Measurements from ENCODE around the gene KLK7. TPM values are rescaled to one million over a fixed set of nuclear protein-coding genes. Genes with fewer than 3 reads are reported as not detected.
A peak's percentile ranks its signal among the peaks of the same experiment; 100 is the strongest.
"Not testable (repeated sequence)": the region's sequence is repeated elsewhere in the genome, so short reads cannot be mapped to it uniquely, and the experiment has no call there.

Gene KLK7
- total RNA-seq, 8 experiments from 2014 or later: 0.13 TPM; not detected in 7

DNA sequence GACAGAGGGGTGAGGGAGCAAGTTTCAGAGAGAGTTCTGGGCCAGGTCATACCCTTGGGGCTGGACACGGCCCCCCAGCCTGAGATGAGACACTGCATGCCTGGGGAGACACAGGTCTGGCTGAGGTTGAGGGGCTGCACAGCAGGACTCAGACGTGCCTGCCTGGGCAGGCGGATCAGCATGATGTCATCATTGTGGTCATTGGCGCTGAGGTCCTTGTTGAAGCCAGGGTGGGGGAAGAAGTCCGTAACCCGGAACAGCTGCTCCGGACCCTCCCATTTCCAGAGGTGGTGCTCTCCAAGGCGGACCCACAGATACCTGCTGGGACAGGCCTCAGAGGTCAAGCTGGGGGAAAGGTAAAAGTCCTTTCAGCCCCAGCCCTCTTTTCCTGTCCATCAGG lies 22.7 kb upstream of the KLK7 start:
- Histone ChIP-seq H3K4me1 (replicated peaks in 1 of 2) (no peaks in the 10 kb centered on the region), H3K4me3 (no peak overlapping the region), H3K27ac (no peak overlapping the region)
- 0 to 71% (median 52%) methylated on average over 1 to 7 of the region's 8 CpGs; no CpG with 5 or more reads in 3 of the 10 experiments for WGBS, 10 experiments
- in situ Hi-C loops (cut with MboI; ENCODE audit: low pct_unique_long_range_greater_than_20kb in 2 of 9, low sequenced_read_pairs in 9 of 9, unreplicated experiment in 9 of 9): no loop called here
- ATAC-seq (replicated peaks in 6 of 8): no peak

DNA sequence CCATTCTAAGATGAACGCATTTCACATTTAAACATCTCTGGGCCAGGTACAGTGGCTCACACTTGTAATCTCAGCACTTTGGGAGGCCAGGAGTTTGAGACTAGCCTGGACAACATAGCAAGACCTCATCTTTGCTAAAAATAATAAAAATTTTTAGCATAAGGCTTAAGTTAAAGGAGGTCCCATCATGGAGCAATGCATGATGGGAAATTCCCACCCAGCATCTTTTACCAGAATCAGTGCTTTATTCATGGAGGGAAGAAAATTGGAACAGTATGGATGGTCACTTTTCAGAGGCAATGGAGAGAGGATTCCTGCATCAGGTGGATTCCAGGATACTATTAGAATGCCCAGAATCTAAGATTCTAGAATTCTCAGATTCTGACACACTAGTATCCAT lies 21.5 kb upstream of the KLK7 start:
- H3K4me3 ChIP-seq: no peak overlapping the region
- no peak for ATAC-seq (replicated peaks in 6 of 8)
- WGBS, 10 experiments: 0 to 100% (median 71%) methylated on average over 1 of the region's 1 CpG; no CpG with 5 or more reads in 4 of the 10 experiments
- H3K27ac ChIP-seq: no peak overlapping the region
- in situ Hi-C loops (cut with MboI; ENCODE audit: low pct_unique_long_range_greater_than_20kb in 2 of 9, low sequenced_read_pairs in 9 of 9, unreplicated experiment in 9 of 9): no loop called here
- no peaks in the 10 kb centered on the region for H3K4me1 ChIP-seq (replicated peaks in 1 of 2)

DNA sequence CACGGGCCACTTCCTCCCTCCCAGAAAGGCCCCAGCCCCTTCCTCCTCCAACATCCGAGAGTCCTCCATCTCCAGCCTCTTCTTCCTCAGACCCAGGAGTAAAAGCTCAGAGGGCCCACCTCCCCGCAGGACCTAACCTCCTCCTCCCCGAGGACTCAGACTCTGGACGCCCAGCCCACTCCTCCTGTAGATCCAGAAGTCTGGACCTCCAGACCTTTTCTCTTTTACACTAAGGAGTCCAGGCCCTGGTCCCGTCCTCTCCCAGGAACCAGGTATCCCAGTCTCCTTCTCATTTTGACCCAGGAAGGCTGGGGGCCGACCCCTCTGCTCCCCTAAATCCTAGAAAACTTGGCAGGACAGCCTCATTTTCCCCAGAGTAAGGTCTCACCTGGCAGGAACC lies 19.6 kb upstream of the KLK7 start:
- ATAC-seq (replicated peaks in 6 of 8): no peak
- Histone ChIP-seq H3K4me1 (replicated peaks in 1 of 2) (no peaks in the 10 kb centered on the region), H3K4me3 (no peak overlapping the region), H3K27ac (no peak overlapping the region)
- in situ Hi-C loops (cut with MboI; ENCODE audit: low pct_unique_long_range_greater_than_20kb in 2 of 9, low sequenced_read_pairs in 9 of 9, unreplicated experiment in 9 of 9): no loop called here
- 27 to 80% (median 69%) methylated on average over 1 to 5 of the region's 7 CpGs; no CpG with 5 or more reads in 6 of the 10 experiments for WGBS, 10 experiments

DNA sequence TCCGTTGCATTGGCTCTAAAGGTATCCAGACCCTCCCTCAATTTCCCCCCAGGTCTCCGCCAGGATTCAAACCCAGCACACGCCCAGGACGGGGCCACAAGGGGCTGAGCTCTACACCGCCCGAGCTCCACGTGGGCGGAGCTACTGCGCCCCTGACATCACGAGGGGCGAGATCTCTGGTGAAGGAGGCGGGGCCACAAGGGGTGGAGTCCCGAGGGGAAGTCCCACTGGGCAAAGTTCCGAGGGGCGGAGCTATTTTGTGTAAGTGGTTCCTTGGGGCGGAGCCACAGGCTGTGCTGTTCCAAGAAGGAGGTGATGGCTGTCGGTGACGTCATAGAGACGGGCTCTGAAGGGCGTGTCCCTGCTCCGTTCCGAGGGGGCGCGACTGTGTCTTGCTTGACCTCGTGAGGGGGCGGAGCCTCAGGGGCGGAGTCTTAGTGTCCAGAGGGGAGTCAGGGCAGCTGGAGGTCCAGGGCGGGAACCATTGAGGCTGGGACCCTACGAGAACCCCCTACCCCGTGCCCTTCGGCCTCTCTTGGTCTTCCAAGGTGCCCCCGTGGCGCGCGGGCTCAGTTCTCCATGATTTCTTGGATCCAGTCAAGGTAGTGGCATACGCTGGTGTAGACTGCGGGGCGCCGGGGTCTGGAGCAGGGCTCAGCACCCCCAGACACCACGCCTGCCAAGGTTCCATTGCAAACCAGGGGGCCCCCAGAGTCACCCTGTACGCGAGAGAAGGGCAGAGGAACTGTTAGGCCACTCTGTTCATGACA lies 19.0 kb upstream of the KLK7 start:
- in situ Hi-C loops (cut with MboI; ENCODE audit: low pct_unique_long_range_greater_than_20kb in 2 of 9, low sequenced_read_pairs in 9 of 9, unreplicated experiment in 9 of 9): no loop called here
- peak in 2 of 8 experiments; percentile 23 to 52 for ATAC-seq (replicated peaks in 6 of 8)
- H3K4me1 ChIP-seq (replicated peaks in 1 of 2): no peaks in the 10 kb centered on the region
- no peak overlapping the region for H3K4me3 ChIP-seq
- no peak overlapping the region for H3K27ac ChIP-seq
- 73 to 100% (median 86%) methylated on average over 2 to 4 of the region's 42 CpGs; no CpG with 5 or more reads in 6 of the 10 experiments for WGBS, 10 experiments

DNA sequence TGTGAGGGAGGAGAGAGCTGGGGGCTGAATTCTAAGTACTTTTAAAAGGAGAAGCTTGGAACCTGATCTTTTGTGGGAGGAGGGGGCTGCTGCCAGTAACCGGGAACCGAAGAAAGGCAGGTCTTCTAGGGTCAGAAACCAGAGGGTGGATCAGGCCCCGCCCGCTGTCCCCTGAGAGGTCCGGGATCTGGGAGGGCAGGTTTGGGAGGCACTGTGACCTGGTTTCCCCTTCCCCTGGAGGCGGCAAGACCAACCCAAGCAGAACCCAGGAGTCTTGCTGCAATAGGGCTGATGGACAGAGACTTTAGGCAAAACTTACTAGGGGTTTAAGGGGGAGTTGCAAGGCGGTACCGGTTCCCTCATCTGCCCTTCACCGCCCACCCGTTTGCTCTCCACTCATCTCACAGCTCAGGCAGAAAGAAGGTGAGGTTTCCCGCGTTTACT lies 18.4 kb upstream of the KLK7 start:
- in situ Hi-C loops (cut with MboI; ENCODE audit: low pct_unique_long_range_greater_than_20kb in 2 of 9, low sequenced_read_pairs in 9 of 9, unreplicated experiment in 9 of 9): no loop called here
- Histone ChIP-seq H3K27ac (no peak overlapping the region), H3K4me3 (no peak overlapping the region), H3K4me1 (replicated peaks in 1 of 2) (no peaks in the 10 kb centered on the region)
- 72 to 100% (median 83%) methylated on average over 2 to 4 of the region's 12 CpGs; no CpG with 5 or more reads in 6 of the 10 experiments for WGBS, 10 experiments
- no peak for ATAC-seq (replicated peaks in 6 of 8)

DNA sequence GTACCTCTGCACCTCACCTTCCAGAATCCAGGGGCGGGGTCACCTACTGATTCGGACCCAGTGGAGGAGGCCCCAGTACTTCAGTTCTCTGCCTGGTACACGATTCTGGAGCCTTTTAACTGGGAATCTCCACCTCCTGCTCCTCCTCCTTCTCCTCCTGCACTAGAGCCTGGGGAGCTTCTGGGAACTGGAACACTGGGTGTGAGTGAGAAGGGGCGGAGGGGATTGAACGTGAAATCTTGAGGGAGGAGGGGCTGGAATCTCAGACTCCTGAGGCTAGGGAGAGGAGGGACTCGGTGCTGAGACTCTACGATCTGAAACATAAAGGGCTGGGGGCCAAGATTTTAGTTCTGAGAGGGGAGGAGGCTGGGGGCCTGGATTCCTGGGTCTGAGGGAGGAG lies 17.8 kb upstream of the KLK7 start, which contains the start of gene KLK8:
Gene KLK8, minus strand, starts transcription at position 90 of the 400 bp plus-strand sequence. CDS start 437 bp downstream, outside the sequence.
- no CpG with 5 or more reads among the region's 7 CpGs for WGBS, 10 experiments
- Histone ChIP-seq H3K4me3 (no peak within 1 kb of the TSS), H3K27ac (no peak within 1 kb of the TSS), H3K4me1 (replicated peaks in 1 of 2) (no peaks in the 10 kb centered on the region)
- in situ Hi-C loops (cut with MboI; ENCODE audit: low pct_unique_long_range_greater_than_20kb in 2 of 9, low sequenced_read_pairs in 9 of 9, unreplicated experiment in 9 of 9): no loop called here
- ATAC-seq (replicated peaks in 6 of 8): peak in 2 of 8 experiments; percentile 31 to 77

DNA sequence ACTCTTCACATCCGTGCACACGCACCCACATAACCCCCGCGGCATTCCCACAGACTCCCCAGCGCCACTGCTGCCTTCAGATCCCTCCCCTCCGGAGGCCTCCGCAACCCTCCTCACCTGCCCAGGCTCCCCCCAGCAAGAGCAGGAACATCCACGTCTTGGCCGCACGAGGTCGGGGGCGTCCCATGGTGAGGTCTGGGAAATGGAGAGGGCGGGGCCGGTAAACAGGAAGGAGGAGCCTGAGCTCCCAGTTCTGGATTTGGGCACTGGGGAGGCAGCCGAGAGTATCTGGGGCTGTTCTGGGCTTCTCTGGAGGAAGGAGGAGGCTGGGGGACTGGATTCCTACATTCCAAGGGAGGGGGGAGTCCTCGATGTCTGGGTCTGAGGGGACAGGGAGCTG lies 17.3 kb upstream of the KLK7 start:
- Histone ChIP-seq H3K4me3 (no peak overlapping the region), H3K27ac (no peak overlapping the region), H3K4me1 (replicated peaks in 1 of 2) (no peaks in the 10 kb centered on the region)
- WGBS, 10 experiments: 0 to 100% methylated on average over 1 to 4 of the region's 16 CpGs; no CpG with 5 or more reads in 8 of the 10 experiments
- ATAC-seq (replicated peaks in 6 of 8): peak in 1 of 8 experiments; percentile 58
- in situ Hi-C loops (cut with MboI; ENCODE audit: low pct_unique_long_range_greater_than_20kb in 2 of 9, low sequenced_read_pairs in 9 of 9, unreplicated experiment in 9 of 9): no loop called here

DNA sequence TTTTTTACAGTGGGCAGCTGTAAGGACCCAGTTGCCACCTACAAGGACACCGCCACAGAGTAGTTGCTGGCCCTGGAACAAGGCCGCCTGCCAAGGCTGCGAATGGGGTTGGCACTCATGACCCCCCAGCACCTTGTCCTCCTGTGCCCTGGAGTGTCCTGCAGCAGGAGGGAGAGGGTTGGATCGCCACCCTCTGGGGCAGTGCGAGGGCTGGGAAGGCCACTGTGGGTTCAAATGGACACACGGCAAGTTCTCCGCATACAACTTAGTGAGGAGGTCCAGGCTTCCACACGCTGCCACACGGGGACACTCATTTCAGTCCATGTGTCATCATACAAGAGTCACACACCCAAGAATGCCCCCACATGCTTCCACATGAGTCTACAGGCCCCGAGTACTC lies 16.7 kb upstream of the KLK7 start:
- in situ Hi-C loops (cut with MboI; ENCODE audit: low pct_unique_long_range_greater_than_20kb in 2 of 9, low sequenced_read_pairs in 9 of 9, unreplicated experiment in 9 of 9): no loop called here
- ATAC-seq (replicated peaks in 6 of 8): no peak
- WGBS, 10 experiments: 81 to 94% (median 86%) methylated on average over 2 to 5 of the region's 10 CpGs; no CpG with 5 or more reads in 7 of the 10 experiments

DNA sequence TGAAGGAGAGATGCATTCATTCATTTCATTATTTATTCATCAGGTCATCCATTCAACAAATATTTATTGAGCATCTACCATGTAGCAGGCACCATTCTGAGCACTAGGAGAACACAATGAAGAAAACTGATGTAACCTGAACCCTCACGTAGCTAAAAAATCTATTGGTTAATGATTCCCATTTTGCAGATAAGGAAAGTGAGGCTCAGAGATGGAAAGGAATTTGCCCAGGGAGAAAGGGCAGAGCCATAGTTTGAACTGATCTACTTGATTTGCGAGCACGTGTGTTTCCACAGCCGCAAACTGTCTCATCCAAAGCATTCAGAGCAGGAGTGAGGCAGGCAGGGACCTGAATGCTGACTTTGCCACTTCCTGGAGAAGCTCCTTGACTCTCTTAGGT lies 15.0 kb upstream of the KLK7 start:
- Histone ChIP-seq H3K4me1 (replicated peaks in 1 of 2) (no peaks in the 10 kb centered on the region), H3K4me3 (no peak overlapping the region), H3K27ac (no peak overlapping the region)
- 30 to 100% (median 69%) methylated on average over 1 to 4 of the region's 4 CpGs; no CpG with 5 or more reads in 2 of the 10 experiments for WGBS, 10 experiments
- ATAC-seq (replicated peaks in 6 of 8): no peak
- in situ Hi-C loops (cut with MboI; ENCODE audit: low pct_unique_long_range_greater_than_20kb in 2 of 9, low sequenced_read_pairs in 9 of 9, unreplicated experiment in 9 of 9): no loop called here

More for the DNA sequence above, 16.7 kb upstream of the KLK7 start:
- H3K4me3 ChIP-seq: no peak overlapping the region
- no peaks in the 10 kb centered on the region for H3K4me1 ChIP-seq (replicated peaks in 1 of 2)
- H3K27ac ChIP-seq: no peak overlapping the region

DNA sequence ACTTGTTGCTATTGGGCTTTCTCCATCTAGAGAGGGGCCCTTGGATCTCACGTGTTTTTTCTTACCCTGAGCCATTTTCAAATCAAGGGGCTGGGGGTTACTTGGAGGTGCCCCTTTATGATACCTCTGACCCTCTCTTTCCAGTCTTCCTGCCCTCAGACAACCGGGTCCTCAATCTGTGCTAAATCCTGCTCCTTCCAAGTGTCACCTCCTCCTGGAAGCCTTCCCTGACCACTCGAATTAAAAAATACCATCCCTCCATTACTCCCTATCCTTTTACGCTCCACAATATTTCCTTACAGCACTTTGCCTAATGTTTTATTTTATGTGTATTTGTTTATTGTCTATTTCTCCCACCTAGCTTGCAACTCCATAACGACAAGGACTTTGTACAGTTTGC lies 14.3 kb upstream of the KLK7 start:
- 10 to 90% (median 47%) methylated on average over 1 to 5 of the region's 5 CpGs for WGBS, 10 experiments
- Histone ChIP-seq H3K27ac (no peak overlapping the region), H3K4me3 (no peak overlapping the region), H3K4me1 (replicated peaks in 1 of 2) (no peaks in the 10 kb centered on the region)
- no peak for ATAC-seq (replicated peaks in 6 of 8)
- in situ Hi-C loops (cut with MboI; ENCODE audit: low pct_unique_long_range_greater_than_20kb in 2 of 9, low sequenced_read_pairs in 9 of 9, unreplicated experiment in 9 of 9): no loop called here

DNA sequence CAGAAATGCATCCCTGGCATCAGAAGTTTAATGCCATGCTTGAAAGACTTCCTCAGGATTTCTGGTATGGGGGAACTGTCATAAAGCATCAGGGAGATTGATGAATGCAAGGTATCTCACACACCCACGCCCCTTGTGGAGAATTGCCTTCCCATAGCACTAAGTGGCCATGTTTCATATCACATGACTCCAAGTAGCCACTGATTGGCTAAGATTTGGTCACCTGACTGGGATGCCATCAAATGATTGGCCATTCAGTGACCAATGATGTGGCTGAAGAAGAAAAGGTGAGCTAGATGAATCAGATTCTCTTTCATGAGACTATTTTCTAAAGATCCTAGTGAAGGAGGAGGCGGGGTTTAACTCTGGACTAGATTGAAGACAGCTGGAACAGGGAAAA lies 10.4 kb upstream of the KLK7 start:
- in situ Hi-C loops (cut with MboI; ENCODE audit: low pct_unique_long_range_greater_than_20kb in 2 of 9, low sequenced_read_pairs in 9 of 9, unreplicated experiment in 9 of 9): no loop called here
- WGBS, 10 experiments: 0 to 100% (median 32%) methylated on average over 1 to 2 of the region's 2 CpGs; no CpG with 5 or more reads in 4 of the 10 experiments

DNA sequence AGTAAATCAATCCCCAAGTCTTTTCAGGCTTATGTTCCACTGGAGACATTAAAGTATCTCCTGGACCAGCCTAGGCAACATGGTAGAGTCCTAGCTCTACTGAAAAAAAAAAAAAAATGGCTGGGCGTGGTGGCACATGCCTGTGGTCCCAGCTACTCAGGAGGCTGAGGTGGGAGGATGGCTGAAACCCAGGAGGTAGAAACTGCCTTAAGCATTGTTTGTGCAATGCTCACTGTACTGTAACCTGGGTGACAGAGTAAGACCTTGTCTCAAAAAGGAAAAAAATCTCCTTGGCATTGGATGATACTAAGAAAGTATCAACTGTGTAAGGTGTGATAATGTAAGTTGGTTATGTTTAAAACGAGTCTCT lies 8.9 kb upstream of the KLK7 start:
- in situ Hi-C loops (cut with MboI; ENCODE audit: low pct_unique_long_range_greater_than_20kb in 2 of 9, low sequenced_read_pairs in 9 of 9, unreplicated experiment in 9 of 9): no loop called here
- H3K27ac ChIP-seq: no peak overlapping the region
- no peak overlapping the region for H3K4me3 ChIP-seq
- ATAC-seq (replicated peaks in 6 of 8): no peak
- no peaks in the 10 kb centered on the region for H3K4me1 ChIP-seq (replicated peaks in 1 of 2)
- 0 to 83% (median 25%) methylated on average over 1 to 2 of the region's 2 CpGs; no CpG with 5 or more reads in 1 of the 10 experiments for WGBS, 10 experiments

More for the DNA sequence above, 10.4 kb upstream of the KLK7 start:
- ATAC-seq (replicated peaks in 6 of 8): peak in 2 of 8 experiments; percentile 19 to 69
- Histone ChIP-seq H3K4me1 (replicated peaks in 1 of 2) (no peaks in the 10 kb centered on the region), H3K4me3 (no peak overlapping the region), H3K27ac (no peak overlapping the region)

DNA sequence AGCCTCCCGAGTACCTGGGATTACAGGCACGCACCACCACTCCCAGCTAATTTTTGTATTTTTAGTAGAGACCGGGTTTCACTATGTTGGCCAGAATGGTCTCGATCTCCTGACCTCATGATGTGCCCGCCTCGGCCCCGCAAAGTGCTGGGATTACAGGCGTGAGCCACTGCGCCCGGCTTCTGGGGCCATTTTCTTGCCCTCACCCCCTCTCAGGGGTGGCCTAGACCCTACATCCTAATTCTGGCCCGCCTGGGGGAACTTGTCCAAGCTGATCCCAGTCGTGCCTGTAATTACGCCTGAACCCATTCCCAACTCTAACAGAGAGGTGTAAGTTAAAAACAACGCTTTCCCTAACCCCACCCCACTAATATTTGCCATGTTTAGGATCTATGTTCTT lies 699 bp upstream of the KLK7 start:
- in situ Hi-C loops (cut with MboI; ENCODE audit: low pct_unique_long_range_greater_than_20kb in 2 of 9, low sequenced_read_pairs in 9 of 9, unreplicated experiment in 9 of 9); H3K4me1 ChIP-seq (replicated peaks in 1 of 2); H3K27ac ChIP-seq; ATAC-seq (replicated peaks in 6 of 8); H3K4me3 ChIP-seq: not testable (repeated sequence)
- 44 to 100% (median 77%) methylated on average over 1 to 8 of the region's 14 CpGs; no CpG with 5 or more reads in 1 of the 10 experiments for whole genome bisulfite sequencing, 10 experiments

DNA sequence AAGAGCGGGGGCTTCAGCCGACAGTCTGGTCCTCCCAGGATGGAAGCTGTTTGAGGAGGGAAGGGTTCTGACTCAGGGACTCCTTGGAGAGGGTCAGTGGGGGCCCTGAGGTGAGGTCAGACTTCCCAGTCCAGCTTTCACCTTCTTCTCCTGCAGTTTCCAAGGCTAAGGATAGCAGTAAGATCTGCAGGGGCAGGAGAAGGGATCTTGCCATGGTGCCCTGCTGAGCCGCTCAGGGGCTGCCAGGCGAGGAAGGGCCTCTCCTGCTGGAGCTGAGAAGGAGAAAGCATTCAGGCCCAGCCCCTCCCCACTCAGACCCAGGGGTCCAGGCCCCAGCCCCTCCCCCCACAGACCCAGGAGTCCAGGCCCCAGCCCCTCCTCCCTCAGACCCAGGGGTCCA lies 1.5 kb downstream of the KLK7 start:
- 33 to 67% (median 60%) methylated on average over 1 of the region's 4 CpGs; no CpG with 5 or more reads in 7 of the 10 experiments for WGBS, 10 experiments
- Histone ChIP-seq H3K4me1 (replicated peaks in 1 of 2) (no peaks in the 10 kb centered on the region), H3K27ac (no peak overlapping the region), H3K4me3 (no peak overlapping the region)
- no peak for ATAC-seq (replicated peaks in 6 of 8)
- in situ Hi-C loops (cut with MboI; ENCODE audit: low pct_unique_long_range_greater_than_20kb in 2 of 9, low sequenced_read_pairs in 9 of 9, unreplicated experiment in 9 of 9): no loop called here

All from motor neuron (in vitro differentiated cells).